HUES64 (cell line): ENCODE data around the gene TWNK.
A peak's percentile ranks its signal among the peaks of the same experiment; 100 is the strongest.
"Not testable (repeated sequence)": the region's sequence is repeated elsewhere in the genome, so short reads cannot be mapped to it uniquely, and the experiment has no call there.

Source experiments
- H3K27ac ChIP-seq: 2 replicates; pipeline ENCODE4 v1.7.0; 2013; ENCODE audit warnings: low read depth, low read length, inconsistent platforms
- H3K27me3 ChIP-seq: 2 replicates; pipeline ENCODE4 v1.6.1; 2013; ENCODE audit warnings: mild to moderate bottlenecking, low read length; ENCODE audit not compliant: insufficient read depth
- H3K36me3 ChIP-seq: 2 replicates; pipeline ENCODE4 v1.6.1; 2013; ENCODE audit warnings: mild to moderate bottlenecking, low read length; ENCODE audit not compliant: insufficient read depth
- H3K4me1 ChIP-seq: 2 replicates; pipeline ENCODE4 v1.6.1; 2013; ENCODE audit warnings: mild to moderate bottlenecking, low read length, moderate library complexity; ENCODE audit not compliant: insufficient read depth
- H3K4me3 ChIP-seq: 2 replicates; pipeline ENCODE4 v1.5.1; 2013; ENCODE audit warnings: mild to moderate bottlenecking, low read length, moderate library complexity
- H3K9ac ChIP-seq: 2 replicates; pipeline ENCODE4 v1.6.1; 2013; ENCODE audit warnings: mild to moderate bottlenecking, low read depth, low read length
- H3K9me3 ChIP-seq: 2 replicates; pipeline ENCODE4 v1.6.1; 2013; ENCODE audit warnings: low read depth, low read length; ENCODE audit not compliant: insufficient read depth
- WGBS: fragments of 150-250, 120-280 bp; methylation state at CpG from one replicate; pipeline ENCODE4 v1.1.7; 2013; ENCODE audit warnings: missing lambda C conversion rate; 5-methylcytosine and 5-hydroxymethylcytosine counted together

Gene TWNK

GRCh38 chr10:100967332-100967731, 20.0 kb upstream of the TWNK start:
- Histone ChIP-seq H3K9ac (no peak overlapping the region), H3K4me3 (no peak overlapping the region), H3K9me3 (no peaks in the 10 kb centered on the region), H3K36me3 (peaks cover 23% of the 10 kb centered on the region), H3K27ac (no peak overlapping the region), H3K27me3 (peaks cover 8% of the 10 kb centered on the region), H3K4me1 (peaks cover 9% of the 10 kb centered on the region; the same call in 1 of the 2 replicates)
- 81% methylated on average over 2 of the region's 2 CpGs for WGBS

GRCh38 chr10:100968062-100968736, 19.1 kb upstream of the TWNK start:
- H3K27ac ChIP-seq: no peak overlapping the region
- peaks cover 9% of the 10 kb centered on the region; the same call in 1 of the 2 replicates for H3K4me1 ChIP-seq
- H3K36me3 ChIP-seq: peaks cover 14% of the 10 kb centered on the region
- H3K9me3 ChIP-seq: no peaks in the 10 kb centered on the region
- peaks cover 8% of the 10 kb centered on the region for H3K27me3 ChIP-seq
- 91% methylated on average over 1 of the region's 2 CpGs for WGBS
- H3K4me3 ChIP-seq: peak overlapping the region; percentile 57
- H3K9ac ChIP-seq: no peak overlapping the region

GRCh38 chr10:100968863-100969186, 18.5 kb upstream of the TWNK start:
- Histone ChIP-seq H3K4me1 (peaks cover 9% of the 10 kb centered on the region; the same call in 1 of the 2 replicates), H3K36me3 (peaks cover 8% of the 10 kb centered on the region), H3K9me3 (no peaks in the 10 kb centered on the region), H3K4me3 (peak overlapping the region; percentile 57), H3K27me3 (peaks cover 8% of the 10 kb centered on the region), H3K9ac (peak overlapping the region; percentile 50), H3K27ac (no peak overlapping the region)
- WGBS: 16% methylated on average over 9 of the region's 9 CpGs

- WGBS: 1% methylated on average over 62 of the region's 70 CpGs
- Histone ChIP-seq H3K4me1 (peaks cover 9% of the 10 kb centered on the region; the same call in 1 of the 2 replicates), H3K27ac (no peak within 1 kb of the TSS), H3K27me3 (peaks cover 8% of the 10 kb centered on the region), H3K36me3 (peaks cover 4% of the 10 kb centered on the region; the same call in 1 of the 2 replicates), H3K9me3 (no peaks in the 10 kb centered on the region), H3K4me3 (peak within 1 kb of the TSS; percentile 57), H3K9ac (peak within 1 kb of the TSS; percentile 65)
Measured at GRCh38 chr10:100969187-100970075, 17.9 kb upstream of the TWNK start, which contains the start of gene SEMA4G. TSS of gene SEMA4G (plus strand) at chr10:100969504. CDS start at chr10:100972913, 3,409 bp downstream.

- Histone ChIP-seq H3K27me3 (peaks cover 8% of the 10 kb centered on the region), H3K4me3 (peak overlapping the region; percentile 57), H3K9ac (no peak overlapping the region), H3K4me1 (peaks cover 9% of the 10 kb centered on the region; the same call in 1 of the 2 replicates), H3K9me3 (no peaks in the 10 kb centered on the region), H3K27ac (no peak overlapping the region), H3K36me3 (peaks cover 2% of the 10 kb centered on the region; the same call in 1 of the 2 replicates)
- 26% methylated on average over 8 of the region's 13 CpGs for WGBS
Measured at GRCh38 chr10:100970076-100970913, 17.0 kb upstream of the TWNK start.

- Histone ChIP-seq H3K36me3 (no peaks in the 10 kb centered on the region), H3K9ac (no peak overlapping the region), H3K27ac (no peak overlapping the region), H3K4me1 (peaks cover 9% of the 10 kb centered on the region; the same call in 1 of the 2 replicates), H3K9me3 (no peaks in the 10 kb centered on the region), H3K27me3 (peaks cover 8% of the 10 kb centered on the region), H3K4me3 (no peak overlapping the region)
- WGBS: 68% methylated on average over 4 of the region's 4 CpGs
Measured at GRCh38 chr10:100970914-100971811, 16.2 kb upstream of the TWNK start.

GRCh38 chr10:100972115-100972903, 15.0 kb upstream of the TWNK start:
- no peaks in the 10 kb centered on the region for H3K36me3 ChIP-seq
- no peak overlapping the region for H3K4me3 ChIP-seq
- H3K9ac ChIP-seq: no peak overlapping the region
- peaks cover 9% of the 10 kb centered on the region; the same call in 1 of the 2 replicates for H3K4me1 ChIP-seq
- H3K27me3 ChIP-seq: peaks cover 8% of the 10 kb centered on the region
- 83% methylated on average over 13 of the region's 13 CpGs for WGBS
- H3K27ac ChIP-seq: no peak overlapping the region
- no peaks in the 10 kb centered on the region for H3K9me3 ChIP-seq

- no peaks in the 10 kb centered on the region for H3K36me3 ChIP-seq
- no peak overlapping the region for H3K27ac ChIP-seq
- H3K4me1 ChIP-seq: peaks cover 9% of the 10 kb centered on the region; the same call in 1 of the 2 replicates
- H3K27me3 ChIP-seq: peaks cover 8% of the 10 kb centered on the region
- WGBS: 95% methylated on average over 6 of the region's 6 CpGs
- no peak overlapping the region for H3K9ac ChIP-seq
- H3K4me3 ChIP-seq: no peak overlapping the region
- no peaks in the 10 kb centered on the region for H3K9me3 ChIP-seq
Measured at GRCh38 chr10:100972904-100973535, 14.3 kb upstream of the TWNK start.

GRCh38 chr10:100975397-100975796, 11.9 kb upstream of the TWNK start:
- H3K4me3 ChIP-seq, H3K9ac ChIP-seq, H3K27ac ChIP-seq, H3K27me3 ChIP-seq, H3K4me1 ChIP-seq, H3K9me3 ChIP-seq: not testable (repeated sequence)
- 86% methylated on average over 8 of the region's 8 CpGs for WGBS
- H3K36me3 ChIP-seq: peaks cover 12% of the 10 kb centered on the region; the same call in 1 of the 2 replicates
